ENCODE results near the gene FUNDC2. TPM values are rescaled to one million over a fixed set of nuclear protein-coding genes. Genes with fewer than 3 reads are reported as not detected.

FUNDC2 gene
- polyA plus RNA-seq, 2 of the 4 experiments (the other 2 are of a cell fraction), result 63.5 to 159 TPM

GRCh38 chrX:155023907-155024833, 2.5 kb upstream of the FUNDC2 start:
- H3K4me1 ChIP-seq, result peaks cover 25% of the 10 kb centered on the region
- H3K4me3 ChIP-seq, result no peak overlapping the region
- no peak for ATAC-seq
- no peak overlapping the region for H3K4me2 ChIP-seq
- peak overlapping the region; percentile 38 to 41; a peak in 3 of 6 replicates for H3K27ac ChIP-seq
- FAIRE-seq, result no peak
- no peak for TF ChIP-seq NFE2L2 (conservative IDR thresholded peaks at IDR 0.05; ENCODE audit: low read length)
- TF ChIP-seq RARB (CRISPR knock-in tag; IDR thresholded peaks at IDR 0.05), result no peak
- TF ChIP-seq BCL3 (IDR thresholded peaks at IDR 0.05), result no peak
- no peak for TF ChIP-seq GATA3 (IDR thresholded peaks at IDR 0.05; ENCODE audit: borderline replicate concordance)
- no peak for TF ChIP-seq SMC3 (IDR thresholded peaks at IDR 0.05)
- TF ChIP-seq NPAS2 (CRISPR knock-in tag; IDR thresholded peaks at IDR 0.05; ENCODE audit: borderline replicate concordance), result no peak
- TF ChIP-seq ZC3H11A (IDR thresholded peaks at IDR 0.05), result no peak
- TF ChIP-seq CEBPB (IDR thresholded peaks at IDR 0.05), result no peak
- TF ChIP-seq CBX8 (IDR thresholded peaks at IDR 0.05), result no peak
- ChIA-PET POLR2A (no interaction called here), CTCF (no interaction called here)
- WGBS (ENCODE audit: missing lambda C conversion rate), result 89% methylated on average over 6 of the region's 6 CpGs
- H3K9me3 ChIP-seq, result no peaks in the 10 kb centered on the region
- DNase-seq (ENCODE audit: low read depth in 1 of 2, low spot score in 1 of 2), result no peak

- ChIA-PET POLR2A (interaction anchor here (0.7 to 1.4 kb wide), 11 partner anchors 9 to 190 kb away, joined by 3 to 8 read pairs (median 4); partner anchors contain the start of gene VBP1), CTCF (interaction anchor here (1.0 to 1.1 kb wide), 3 partner anchors 22 to 32 kb away, joined by 3 to 5 read pairs (median 5); no protein-coding TSS in a partner anchor)
- FAIRE-seq (no peak), ATAC-seq (no peak; a peak in 2 of 6 replicates), DNase-seq (ENCODE audit: low read depth in 1 of 2, low spot score in 1 of 2) (peak in 1 of 2 experiments; percentile 72)
- Histone ChIP-seq H3K9me3 (no peaks in the 10 kb centered on the region), H3K4me1 (peaks cover 27% of the 10 kb centered on the region), H3K4me2 (peak overlapping the region; percentile 60), H3K27ac (peak overlapping the region; percentile 89 to 98), H3K4me3 (peak overlapping the region; percentile 62)
- TF ChIP-seq FOSL2 (IDR thresholded peaks at IDR 0.05) (no peak), FOSL2 (CRISPR knock-in tag; IDR thresholded peaks at IDR 0.05) (peak; percentile 84), ZNF302 (CRISPR knock-in tag; IDR thresholded peaks at IDR 0.05) (no peak), JUNB (IDR thresholded peaks at IDR 0.05) (peak; percentile 34; the same call in 1 of the 2 replicates), MAX (IDR thresholded peaks at IDR 0.05) (no peak), RCOR1 (IDR thresholded peaks at IDR 0.05; ENCODE audit: low read depth, low read length) (no peak)
- under 1% methylated on average over 14 of the region's 16 CpGs for WGBS (ENCODE audit: missing lambda C conversion rate)
Observed at GRCh38 chrX:155026420-155026726, 271 bp upstream of the FUNDC2 start.

- peak overlapping the region; percentile 87 for H3K4me2 ChIP-seq
- TF ChIP-seq NFE2L2 (conservative IDR thresholded peaks at IDR 0.05; ENCODE audit: low read length) (no peak), HOXA7 (CRISPR knock-in tag; IDR thresholded peaks at IDR 0.05) (0 out of 2 replicates have a peak, but pooled peaks have one; percentile 38), GATA3 (IDR thresholded peaks at IDR 0.05; ENCODE audit: borderline replicate concordance) (no peak), ZSCAN20 (CRISPR knock-in tag; IDR thresholded peaks at IDR 0.05) (no peak), ELK1 (IDR thresholded peaks at IDR 0.05; ENCODE audit: low read depth, low read length) (no peak), EHF (CRISPR knock-in tag; IDR thresholded peaks at IDR 0.05) (no peak), CEBPB (IDR thresholded peaks at IDR 0.05) (peak in 1 of 2 experiments; percentile 8; a peak in 2 of 4 replicates)
- WGBS (ENCODE audit: missing lambda C conversion rate), result under 1% methylated on average over 14 of the region's 14 CpGs
Observed at GRCh38 chrX:155027509-155028066, 944 bp downstream of the FUNDC2 start.

More at GRCh38 chrX:155027509-155028066, 944 bp downstream of the FUNDC2 start:
- ATAC-seq, result peak; percentile 26 to 57
- FAIRE-seq, result peak; percentile 61
- peak overlapping the region; percentile 62 for H3K4me3 ChIP-seq
- H3K27ac ChIP-seq, result peak overlapping the region; percentile 89 to 98
- H3K4me1 ChIP-seq, result peaks cover 27% of the 10 kb centered on the region
- CTCF ChIA-PET, result interaction anchor here (1.0 to 1.5 kb wide), 5 partner anchors 11 to 47 kb away, joined by 3 to 5 read pairs (median 3); no protein-coding TSS in a partner anchor
- peak in 1 of 2 experiments; percentile 53 for DNase-seq (ENCODE audit: low read depth in 1 of 2, low spot score in 1 of 2)
- no peaks in the 10 kb centered on the region for H3K9me3 ChIP-seq
- POLR2A ChIA-PET, result interaction anchor here (0.8 to 1.4 kb wide), 5 partner anchors 10 to 189 kb away, joined by 4 to 8 read pairs (median 6); partner anchors contain the start of gene VBP1
